HG03354 (cell line): Measurements from ENCODE around the gene C11orf21.
"Not testable (repeated sequence)": the region's sequence is repeated elsewhere in the genome, so short reads cannot be mapped to it uniquely, and the experiment has no call there.

Experiments used
- ATAC-seq: cut with Tn5 transposase; IDR thresholded peaks from one replicate; pipeline ENCODE4 v1.9.1; 2021; ENCODE audit warnings: mild to moderate bottlenecking; ENCODE audit not compliant: unreplicated experiment, poor library complexity, severe bottlenecking

The C11orf21 gene

DNA sequence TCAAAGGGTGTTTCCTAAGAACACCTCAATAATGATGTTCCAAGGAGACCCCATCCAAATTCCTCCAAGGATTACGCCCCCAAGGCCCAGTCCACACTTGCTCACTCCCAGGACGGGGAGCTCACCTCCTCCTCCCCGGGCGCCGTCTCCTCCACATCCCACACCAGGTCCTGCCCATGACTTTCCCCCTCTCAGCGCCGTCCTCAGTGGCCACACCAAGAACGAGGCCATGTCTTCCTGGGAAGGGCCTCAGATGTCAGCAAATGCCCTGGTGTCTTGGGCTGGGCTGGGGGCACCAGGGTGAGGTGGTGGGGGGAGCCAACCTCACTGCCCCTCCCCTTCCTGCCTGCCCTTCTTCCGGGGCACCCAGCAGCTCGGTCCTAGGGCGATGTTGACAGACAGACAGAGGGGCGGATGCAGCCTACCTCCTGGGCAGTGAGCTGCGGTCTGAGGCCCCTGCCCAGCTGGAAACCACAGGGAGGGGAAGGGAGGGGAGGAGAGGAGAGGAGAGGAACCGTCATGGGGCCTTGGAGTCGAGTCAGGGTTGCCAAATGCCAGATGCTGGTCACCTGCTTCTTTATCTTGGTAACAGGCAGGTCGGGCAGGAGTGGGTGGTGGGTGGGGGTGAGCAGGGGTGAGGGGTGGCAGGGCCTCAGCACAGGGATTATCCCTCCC lies at the start of gene C11orf21, which contains the start of gene TSPAN32:
C11orf21 (minus strand) TSS at position 288 of the 675 bp plus-strand sequence; CDS start at position 178, 110 bp downstream.
TSPAN32 (plus strand) TSS at position 383 of the 675 bp plus-strand sequence; CDS start at position 520, 137 bp downstream.
- ATAC-seq, result peak; percentile 60

DNA sequence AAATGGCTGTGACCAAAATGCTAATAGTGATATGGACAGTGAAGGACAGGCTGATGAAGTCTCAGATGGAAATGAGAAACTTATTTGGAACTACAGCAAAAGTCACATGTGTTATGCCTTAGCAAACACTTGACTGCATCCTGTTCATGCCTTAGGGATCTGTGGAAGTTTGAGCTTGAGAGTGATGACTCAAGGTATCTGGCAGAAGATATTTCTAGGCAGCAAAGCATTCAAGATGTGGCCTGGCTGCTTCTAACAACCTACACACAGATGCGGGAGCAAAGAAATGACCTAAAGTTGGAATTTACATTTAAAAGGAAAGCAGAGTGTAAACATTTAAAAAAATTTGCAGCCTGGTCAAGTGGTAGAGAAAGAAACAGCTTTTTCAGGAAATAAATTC lies 47.3 kb upstream of the C11orf21 start:
- no peak for ATAC-seq

DNA sequence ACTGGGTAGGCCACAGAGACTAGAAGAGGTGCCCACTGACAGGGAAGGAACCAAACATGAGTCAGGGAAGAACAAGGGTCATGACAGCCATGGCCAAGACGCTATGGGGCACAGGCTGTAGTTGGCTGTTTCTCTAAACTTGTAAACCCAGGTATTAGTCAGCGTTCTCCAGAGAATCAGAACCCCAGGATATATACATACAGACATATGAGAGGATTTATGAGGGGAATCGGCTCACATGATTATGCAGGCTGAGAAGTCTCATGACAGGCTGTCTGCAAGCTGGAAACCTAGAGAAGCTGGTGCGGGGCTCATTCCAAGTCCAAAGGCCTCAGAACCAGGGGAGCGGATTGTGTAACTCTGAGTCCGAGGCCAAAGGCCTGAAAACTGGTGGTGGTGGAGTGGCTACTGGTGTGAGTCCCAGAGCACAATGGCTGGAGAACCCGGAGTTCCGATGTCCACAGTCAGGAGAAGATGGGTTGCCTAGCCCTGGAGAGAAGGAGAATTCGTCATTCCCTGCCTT lies 45.7 kb upstream of the C11orf21 start:
- no peak for ATAC-seq

DNA sequence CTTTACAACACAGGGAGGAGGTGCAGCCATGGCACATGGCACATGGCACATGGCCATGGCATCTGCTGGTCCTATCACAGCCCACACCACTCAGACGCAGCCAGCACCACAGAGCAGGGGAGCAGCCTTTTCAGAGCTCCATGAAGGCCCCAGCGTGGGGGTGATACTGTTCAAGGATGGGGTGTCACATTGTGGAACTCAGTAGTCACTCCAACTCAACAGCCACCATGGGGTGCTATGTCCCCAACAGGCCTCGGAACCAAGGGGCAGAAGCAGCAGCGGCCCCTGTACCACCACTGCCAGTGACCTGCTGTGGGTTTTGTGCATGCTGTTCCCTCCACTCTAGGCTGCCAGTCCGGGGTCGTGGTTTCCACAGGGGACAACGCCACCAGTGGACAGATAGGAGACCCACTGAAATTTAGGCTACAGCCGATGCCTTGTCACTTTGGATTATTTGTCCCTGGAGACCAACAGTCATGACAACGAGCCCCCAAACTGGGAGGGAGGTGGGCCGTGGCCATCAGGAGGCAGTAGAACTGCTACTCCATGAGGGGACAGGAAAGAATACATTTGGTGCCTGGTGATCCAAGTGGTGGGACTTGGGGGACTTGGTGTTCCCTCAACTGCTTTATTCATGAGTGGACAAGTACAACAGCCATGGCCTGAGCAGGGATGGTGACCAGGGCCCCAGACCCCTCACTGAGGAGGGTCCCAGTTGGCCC lies 45.0 kb upstream of the C11orf21 start:
- no peak for ATAC-seq

DNA sequence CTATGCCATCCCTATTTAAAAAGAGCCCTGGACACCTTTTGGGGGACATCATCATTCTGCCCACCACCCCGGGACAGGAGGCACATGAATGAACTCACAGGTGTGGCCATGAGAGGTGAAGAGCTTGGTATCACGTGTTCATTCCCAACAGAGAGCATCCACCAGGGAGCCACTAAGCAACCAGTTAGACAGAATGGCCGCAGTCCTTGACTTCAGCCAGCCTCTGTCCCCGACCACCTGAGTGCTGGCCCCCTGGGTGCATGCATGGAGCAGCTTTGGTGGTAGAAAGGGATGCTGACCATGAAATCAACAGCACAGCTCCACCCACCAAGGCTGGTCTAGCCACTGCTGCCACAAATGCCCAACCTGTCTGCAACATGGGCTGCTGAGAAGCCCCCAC lies 44.3 kb upstream of the C11orf21 start:
- no peak for ATAC-seq

DNA sequence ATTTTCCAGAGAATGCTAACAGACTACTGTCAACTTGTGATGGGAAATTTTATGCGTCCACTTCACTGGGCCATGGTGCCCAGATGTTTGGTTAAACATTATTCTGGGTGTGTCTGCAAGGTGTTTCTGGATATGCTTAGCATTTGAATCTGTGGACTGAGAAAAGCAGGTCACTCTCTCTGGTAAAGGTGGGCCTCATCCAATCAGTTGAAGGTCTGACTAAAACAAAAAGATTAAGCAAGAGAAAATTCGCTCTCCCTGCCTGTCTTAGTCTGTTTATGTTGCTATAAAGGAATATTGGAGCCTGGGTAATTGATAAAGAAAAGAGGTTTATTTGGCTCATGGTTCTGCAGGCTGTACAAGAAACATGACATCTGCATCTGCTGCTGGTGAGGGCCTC lies 43.3 kb upstream of the C11orf21 start:
- ATAC-seq, result no peak

DNA sequence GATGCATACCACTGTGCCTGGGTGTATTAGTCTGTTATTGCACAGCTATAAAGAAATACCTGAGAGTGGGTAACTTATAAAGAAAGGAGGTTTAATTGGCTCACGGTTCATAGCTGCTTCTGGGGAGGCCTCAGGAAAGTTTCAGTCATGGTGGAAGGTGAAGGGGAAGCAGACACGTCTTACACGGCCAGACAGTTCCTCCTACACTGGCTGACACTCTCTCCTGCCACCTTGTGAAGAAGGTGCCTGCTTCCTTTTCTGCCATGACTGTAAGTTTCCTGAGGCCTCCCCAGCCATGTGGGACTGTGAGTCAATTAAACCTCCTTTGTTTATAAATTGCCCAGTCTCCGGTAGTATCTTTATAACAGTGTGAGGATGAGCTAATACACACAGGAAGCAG lies 41.8 kb upstream of the C11orf21 start:
- ATAC-seq, result no peak

DNA sequence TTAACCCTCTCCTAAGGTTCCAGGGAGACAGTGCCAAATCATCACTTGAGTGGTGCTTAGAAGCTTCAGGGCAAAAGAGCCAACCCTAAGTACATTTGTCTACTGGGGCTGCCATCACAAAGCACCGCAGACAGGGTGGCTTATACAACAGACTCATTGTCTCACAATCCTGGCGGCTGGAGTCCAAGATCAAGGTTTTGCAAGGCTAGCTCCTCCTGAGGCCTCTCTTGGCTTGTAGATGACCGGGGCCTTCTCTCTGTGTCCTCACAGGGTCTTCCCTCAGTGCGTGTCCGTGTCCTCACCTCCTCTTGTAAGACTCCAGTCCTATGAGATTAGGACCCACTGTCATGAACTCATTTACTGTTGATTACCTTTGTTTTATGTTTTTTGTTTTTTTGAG lies 41.3 kb upstream of the C11orf21 start:
- no peak for ATAC-seq

DNA sequence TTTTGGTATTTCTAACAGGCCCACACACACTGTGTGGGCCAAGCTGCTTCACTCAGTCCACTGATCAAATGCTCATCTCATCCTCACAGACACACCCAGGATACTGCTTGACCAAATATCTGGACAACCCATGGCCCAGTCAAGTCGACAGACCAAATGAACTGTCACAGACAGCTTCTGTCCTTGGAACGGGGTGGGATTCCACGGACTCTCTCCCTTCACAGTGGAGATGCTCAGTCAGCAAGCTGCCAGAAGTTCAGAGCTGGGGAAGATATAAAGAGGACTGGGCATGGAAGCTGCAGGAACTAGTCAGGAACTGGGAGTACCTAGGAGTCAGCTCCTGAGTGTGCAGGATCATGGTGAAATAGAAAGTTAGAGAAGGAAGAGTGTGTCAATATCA lies 40.8 kb upstream of the C11orf21 start:
- ATAC-seq, result no peak

DNA sequence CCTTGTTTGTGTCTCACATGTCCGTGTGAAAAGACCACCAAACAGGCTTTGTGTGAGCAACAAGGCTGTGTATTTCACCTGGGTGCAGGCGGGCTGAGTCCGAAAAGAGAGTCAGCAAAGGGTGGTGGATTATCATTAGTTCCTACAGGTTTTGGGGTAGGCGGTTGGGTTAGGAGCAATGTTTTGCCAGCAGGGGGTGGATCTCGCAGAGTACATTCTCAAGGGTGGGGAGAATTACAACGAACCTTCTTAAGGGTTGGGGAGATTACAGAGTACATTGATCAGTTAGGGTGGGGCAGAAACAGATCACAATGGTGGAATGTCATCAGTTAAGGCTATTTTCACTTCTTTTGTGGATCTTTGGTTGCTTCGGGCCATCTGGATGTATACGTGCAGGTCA lies 37.0 kb upstream of the C11orf21 start:
- ATAC-seq, result not testable (repeated sequence)

DNA sequence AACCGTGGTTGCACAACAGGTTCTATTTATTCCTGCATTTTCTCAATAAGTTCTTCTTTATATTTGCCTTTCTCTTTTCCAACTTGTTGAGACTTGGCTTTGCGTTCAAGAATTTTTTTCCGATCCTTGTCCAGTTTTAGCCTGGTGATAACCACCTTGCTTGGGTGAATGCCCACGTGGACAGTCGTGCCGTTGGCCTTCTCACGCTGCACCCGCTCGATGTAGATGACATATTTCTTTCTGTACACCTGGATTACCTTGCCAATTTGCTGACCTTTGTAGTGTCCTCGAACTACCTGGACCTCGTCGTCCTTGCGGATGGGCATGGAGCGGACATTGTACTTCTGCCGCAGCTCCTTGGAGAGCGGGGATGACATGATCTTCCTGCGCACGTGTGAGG lies 33.6 kb upstream of the C11orf21 start:
- not testable (repeated sequence) for ATAC-seq

DNA sequence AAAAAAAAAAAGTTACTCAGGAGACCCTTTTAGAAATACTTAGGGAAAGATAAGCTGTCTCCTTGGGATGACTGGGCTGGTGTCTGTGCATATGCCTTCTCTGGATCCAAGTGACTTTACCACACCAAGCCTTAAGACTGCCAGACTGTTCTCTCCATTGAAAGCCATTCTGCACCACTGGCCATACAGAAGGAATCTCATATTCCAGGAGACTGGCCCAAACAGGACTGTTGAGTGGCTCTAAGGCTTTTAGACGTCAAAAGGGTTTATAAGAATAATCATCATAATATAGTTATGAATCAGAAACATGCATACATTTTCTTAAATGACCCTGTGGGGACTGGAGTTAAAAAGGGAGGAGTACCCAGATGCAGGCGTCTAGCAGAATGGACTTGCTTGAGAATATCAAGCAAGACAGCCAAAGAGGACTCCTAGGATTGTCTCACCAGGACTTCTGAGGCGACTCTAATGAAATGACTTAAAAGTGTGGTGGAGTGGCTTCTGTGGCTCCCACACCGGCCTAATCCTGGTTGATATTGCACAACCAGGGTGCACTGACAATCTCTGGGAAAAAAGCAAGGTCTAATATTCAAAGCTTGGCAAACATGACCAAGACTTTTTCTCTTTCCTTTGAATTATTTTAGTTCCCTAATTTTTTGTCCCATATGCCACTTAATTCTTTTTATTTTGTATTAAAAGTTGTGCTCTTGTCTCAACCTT lies 31.9 kb upstream of the C11orf21 start:
- not testable (repeated sequence) for ATAC-seq

DNA sequence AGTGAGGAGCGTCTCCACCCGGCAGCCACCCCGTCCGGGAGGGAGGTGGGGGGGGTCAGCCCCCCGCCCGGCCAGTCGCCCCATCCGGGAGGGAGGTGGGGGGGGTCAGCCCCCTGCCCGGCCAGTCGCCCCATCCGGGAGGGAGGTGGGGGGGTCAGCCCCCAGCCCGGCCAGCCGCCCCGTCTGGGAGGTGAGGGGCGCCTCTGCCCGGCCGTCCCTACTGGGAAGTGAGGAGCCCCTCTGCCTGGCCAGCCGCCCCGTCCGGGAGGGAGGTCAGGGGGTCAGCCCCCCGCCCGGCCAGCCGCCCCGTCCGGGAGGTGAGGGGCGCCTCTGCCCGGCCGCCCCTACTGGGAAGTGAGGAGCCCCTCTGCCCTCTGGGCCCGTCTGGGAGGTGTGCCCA lies 30.9 kb upstream of the C11orf21 start:
- ATAC-seq, result not testable (repeated sequence)

DNA sequence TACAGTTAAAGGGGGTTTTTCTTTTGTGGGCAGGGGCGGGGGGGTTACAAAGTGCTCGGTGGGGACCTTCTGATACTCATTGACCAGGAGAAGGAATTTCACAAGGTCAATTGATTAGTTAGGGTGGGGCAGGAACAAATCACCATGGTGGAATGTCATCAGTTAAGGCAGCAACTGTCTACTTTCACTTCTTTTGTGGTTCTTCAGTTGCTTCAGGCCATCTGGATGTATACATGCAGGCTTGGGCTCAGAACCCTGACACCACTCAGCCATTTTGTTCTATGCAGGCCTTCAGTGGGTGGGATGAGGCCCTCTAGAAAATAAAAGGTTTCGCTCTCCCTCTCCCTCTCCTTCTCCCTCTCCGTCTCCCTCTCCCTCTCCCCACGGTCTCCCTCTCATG lies 29.7 kb upstream of the C11orf21 start:
- no peak for ATAC-seq

DNA sequence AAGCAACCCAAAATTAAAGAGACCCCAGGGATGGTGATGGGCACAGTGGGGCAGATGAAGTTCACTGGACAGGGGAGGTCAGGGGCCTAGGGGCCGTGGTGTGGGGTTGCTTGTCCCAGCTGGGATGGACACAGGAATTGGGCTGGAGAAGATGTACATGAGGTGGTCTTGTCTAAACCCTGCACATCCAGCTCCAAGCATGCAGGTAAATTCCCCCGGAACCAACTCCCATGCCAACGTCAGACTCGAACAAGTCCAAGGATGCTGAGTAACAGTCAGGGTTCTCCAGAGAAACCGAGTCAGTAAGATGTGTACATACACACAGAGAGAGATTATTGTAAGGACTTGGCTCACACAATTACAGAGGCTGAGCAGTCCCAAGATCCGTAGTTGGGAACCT lies 29.0 kb upstream of the C11orf21 start:
- ATAC-seq, result no peak

DNA sequence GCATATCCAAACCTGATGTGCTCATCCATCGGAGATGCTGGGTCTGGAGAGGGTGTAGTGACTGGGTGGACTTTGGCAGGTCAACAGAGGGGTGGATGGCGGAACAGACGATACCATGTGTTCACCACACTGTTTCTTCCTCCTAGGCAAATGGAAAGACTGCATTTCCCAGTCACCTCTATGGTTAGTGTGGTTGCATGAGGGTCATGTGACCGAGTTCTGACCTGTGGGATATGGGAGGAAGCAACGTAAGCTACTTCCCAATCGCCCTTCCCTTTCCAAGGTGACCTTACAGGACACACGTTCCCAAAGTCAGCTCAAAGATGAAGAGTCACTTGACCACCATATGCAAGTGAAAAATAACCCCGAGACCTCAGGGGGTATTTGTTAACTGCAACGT lies 27.8 kb upstream of the C11orf21 start:
- ATAC-seq, result no peak

DNA sequence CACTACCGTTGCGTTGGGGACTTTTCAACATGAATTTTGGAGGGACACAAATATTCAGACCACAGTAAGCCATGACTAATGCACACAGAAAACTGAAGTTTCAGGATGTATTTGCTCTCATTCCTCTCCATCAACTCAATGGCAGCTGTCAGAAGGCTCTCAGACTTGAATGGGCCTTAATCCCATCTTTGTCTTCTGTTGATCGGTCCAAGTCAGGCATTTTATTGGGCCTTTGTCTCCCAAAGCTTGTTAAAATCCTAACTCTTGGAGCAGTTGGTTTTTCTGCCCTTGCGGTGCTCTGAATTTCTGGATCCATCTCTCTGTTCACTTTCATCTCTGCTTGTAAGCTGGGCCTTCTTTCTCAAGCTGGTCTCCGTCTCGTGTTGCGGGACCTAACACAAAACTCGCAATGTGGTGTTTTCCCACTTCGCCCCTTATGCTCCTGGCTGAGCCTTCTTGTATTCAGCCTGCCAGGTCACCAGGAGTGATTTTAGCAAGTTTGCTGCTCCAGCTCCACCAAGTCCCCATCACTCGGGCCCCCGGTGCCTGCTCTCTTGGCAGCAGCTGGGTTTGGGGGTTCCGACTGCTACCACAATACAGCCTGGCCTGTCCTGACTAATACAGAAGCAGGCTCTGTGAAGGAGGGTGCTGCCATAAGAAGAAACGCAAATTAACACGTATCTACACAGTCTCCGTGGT lies 27.1 kb upstream of the C11orf21 start:
- ATAC-seq, result no peak

DNA sequence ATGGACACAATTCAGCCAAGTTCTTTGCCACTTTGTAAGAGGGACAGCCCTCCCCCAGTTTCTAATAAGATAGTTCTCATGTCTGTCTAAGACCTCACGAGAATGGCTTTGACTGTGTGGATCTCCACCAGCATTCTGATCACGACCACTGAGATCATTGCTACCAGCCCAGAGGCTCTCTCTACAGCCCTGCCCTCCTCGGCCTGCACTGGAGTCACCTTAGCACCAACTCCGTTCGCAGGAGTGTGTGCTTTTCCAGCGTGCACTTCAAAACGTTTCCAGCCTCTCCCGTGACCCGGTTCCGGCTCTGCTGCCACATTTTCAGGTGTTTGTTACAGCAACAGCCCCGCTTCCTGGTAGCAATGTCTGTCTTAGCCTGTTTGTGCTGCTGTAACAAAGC lies 26.3 kb upstream of the C11orf21 start:
- no peak for ATAC-seq

DNA sequence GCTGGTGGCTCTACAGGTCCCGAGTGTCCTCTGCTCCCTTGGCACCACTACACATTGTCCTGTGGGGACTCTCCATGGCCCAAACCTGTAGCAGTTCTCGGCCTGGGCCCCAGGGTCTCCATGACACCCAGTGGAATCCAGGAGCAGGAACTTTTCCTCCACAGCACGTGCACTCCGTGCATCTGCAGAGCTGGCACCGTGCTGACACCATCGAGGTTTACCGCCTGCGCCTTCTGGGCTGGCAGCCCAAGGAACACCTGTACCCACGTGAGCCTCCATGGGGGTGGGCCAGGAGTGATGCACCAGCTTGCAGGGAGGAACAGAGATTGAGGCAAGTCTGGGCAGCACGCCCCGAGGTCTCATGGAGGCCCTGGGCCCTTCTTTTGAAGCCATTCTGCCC lies 25.3 kb upstream of the C11orf21 start:
- ATAC-seq, result no peak

DNA sequence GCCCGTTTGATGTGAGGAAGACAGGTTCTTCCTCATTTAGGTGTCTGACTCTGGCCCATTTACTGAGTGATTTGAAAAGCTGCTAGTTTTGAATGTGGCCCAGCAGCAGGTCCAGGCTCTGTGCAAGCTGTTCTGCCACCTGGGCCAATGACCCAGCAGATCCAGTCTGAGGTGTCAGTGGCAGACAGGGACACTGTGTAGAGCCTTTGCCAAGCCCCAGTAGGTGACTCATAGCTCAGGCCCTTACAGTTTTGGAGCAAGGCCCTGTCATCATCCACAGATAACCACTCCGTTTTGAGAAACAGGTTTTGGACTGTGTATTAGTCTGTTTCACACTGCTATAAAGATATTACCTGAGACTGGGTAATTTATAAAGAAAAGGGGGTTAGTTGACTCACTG lies 24.0 kb upstream of the C11orf21 start:
- no peak for ATAC-seq
